ENCODE results near the gene RAP1B.

The RAP1B gene

GRCh38 chr12:68699486-68699885, 88.8 kb downstream of the RAP1B start:
- no peak for DNase-seq (ENCODE audit: low read depth in 2 of 2)
